ENCODE measurements around the gene NCOA4.
"Not testable (repeated sequence)": the region's sequence is repeated elsewhere in the genome, so short reads cannot be mapped to it uniquely, and the experiment has no call there.

NCOA4 gene

DNA sequence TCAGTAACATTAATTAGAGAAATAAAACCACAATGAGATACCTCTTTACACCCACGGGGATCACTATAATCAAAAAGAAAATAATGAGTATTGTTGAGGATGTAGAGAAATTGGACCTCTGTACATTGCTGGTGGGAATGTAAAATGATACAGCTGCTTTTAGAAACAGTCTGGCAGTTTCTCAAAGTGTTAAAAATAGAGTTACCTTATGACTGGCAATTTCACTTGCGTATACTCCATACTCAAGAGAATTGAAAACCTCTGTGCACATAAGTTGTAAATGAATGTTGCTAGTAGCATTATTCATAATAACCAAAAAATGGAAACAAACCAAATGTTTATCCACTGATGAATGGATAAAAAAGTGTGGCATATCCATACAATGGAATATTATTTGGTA, 51.9 kb downstream of the NCOA4 start:
- not testable (repeated sequence) for DNase-seq

GRCh38 chr10:45974041-45974440, 56.4 kb downstream of the NCOA4 start:
- DNase-seq, result not testable (repeated sequence)

DNA sequence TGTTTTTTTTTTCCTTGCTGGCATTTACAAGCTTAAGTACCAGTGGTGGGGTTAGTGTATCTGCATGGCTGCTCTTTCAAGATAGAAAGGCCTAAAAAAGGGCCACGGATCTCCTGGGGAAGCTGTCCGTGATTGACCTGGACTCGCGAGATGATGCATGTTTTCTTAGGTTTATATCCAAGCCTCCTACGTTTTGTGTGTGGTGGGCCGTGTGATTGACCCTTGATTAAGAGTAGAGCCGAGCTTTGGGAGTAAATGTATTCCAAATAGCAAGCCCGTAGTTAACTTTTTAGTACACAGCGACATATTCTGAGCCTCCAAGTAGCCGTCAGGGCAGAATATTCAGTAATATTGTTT, 57.6 kb downstream of the NCOA4 start:
- DNase-seq, result peak in 1 of 2 donors; percentile 1

GRCh38 chr10:45972106-45972812, 58.2 kb downstream of the NCOA4 start, which contains the start of gene TIMM23:
TIMM23 (plus strand) TSS chr10:45972489; CDS start chr10:45972625, 136 bp downstream.
- DNase-seq, result peak; percentile 86 to 88

DNA sequence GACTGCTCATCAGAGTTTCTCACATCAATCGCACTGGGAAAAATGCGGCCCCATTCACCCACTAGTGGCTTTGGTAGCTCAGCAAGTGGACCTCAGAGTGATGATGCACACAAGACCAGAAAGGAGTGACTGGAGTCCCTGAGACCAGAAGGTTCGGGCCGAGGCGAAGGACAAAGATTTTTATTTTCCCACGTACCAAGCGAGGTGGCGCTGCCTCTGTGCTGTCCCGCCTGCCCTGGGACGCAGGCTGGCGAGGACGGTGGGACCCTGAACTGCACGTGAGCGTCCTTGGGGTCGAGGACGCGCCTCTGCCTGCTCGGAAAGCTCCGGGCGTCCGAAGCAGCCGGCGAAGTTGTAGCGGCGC, 58.7 kb downstream of the NCOA4 start:
- DNase-seq, result peak in 1 of 2 donors; percentile 0

GRCh38 chr10:45971019-45971418, 59.4 kb downstream of the NCOA4 start:
- DNase-seq, result not testable (repeated sequence)

GRCh38 chr10:45962686-45963452, 67.6 kb downstream of the NCOA4 start:
- DNase-seq, result not testable (repeated sequence)

DNA sequence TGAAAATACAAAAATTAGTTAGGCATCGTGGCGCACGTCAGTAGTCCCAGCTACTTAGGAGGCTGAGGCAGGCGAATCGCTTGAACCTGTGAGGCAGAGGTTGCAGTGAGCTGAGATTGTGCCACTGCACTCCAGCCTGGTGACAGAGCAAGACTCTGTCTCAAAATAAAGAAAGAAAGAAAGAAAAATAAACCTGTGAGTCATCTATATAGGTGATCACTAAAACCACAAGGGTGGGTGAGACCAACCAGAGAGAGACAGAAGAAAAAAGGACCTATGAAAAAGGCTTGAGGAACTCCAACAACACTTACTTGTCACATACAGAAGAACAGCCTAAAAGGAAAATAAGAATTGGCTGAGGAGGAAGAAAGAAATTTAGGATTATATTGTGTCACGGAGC, 72.5 kb downstream of the NCOA4 start:
- not testable (repeated sequence) for DNase-seq

GRCh38 chr10:45956634-45957033, 73.8 kb downstream of the NCOA4 start:
- DNase-seq, result not testable (repeated sequence)
